Activated CD4-positive, CD25-positive, alpha-beta regulatory T cell treated with anti-CD3 and anti-CD28 coated beads, Interleukin-2, amount 50 U/mL, for 72 hours (primary cell): ENCODE data around the gene ATXN7L1.
"Not testable (repeated sequence)": the region's sequence is repeated elsewhere in the genome, so short reads cannot be mapped to it uniquely, and the experiment has no call there.

Experiments
- DNase-seq: peaks from one replicate; pipeline ENCODE4 v3.0.0; 2021

ATXN7L1 gene

DNA sequence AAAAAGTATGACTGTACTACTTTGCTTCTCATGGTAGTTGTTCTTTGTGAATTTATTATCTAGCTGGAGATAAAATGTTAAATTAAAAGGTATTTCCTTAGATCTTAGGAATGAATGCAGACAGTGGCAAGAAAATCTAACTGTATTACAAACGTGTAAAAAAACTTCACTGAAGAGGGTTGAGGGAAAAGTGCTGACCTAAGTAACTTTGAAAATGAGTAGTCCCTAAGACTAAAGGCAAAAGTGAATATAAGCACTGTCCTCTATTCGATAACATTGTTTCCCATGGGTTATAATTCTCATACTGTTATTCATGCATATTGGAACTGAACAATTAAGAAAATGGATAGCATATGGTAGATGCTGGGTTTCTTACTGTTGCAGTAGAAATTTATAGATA, 148.4 kb downstream of the ATXN7L1 start:
- DNase-seq = no peak

GRCh38 chr7:105724688-105725087, 151.7 kb downstream of the ATXN7L1 start:
- DNase-seq = no peak

DNA sequence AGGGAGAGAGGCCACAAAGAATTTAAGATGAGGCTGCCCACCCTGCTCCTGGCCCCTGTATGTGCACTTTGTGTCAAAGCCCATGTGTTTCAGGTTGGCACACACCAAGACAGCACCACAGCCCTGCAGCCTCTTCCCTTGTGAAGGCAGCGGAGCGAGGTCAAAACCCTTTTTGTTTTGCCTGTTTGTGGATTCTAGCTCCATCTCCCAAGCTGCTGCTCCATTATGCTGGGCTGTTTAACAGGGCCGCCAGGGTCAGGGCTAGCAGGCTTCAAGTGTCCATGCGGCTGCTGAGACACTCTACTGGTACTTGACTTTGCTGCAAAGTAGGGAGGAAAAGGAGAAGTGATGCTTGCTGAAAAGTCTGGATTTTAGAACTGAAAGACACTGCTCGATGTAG, 152.8 kb downstream of the ATXN7L1 start:
- no peak for DNase-seq

DNA sequence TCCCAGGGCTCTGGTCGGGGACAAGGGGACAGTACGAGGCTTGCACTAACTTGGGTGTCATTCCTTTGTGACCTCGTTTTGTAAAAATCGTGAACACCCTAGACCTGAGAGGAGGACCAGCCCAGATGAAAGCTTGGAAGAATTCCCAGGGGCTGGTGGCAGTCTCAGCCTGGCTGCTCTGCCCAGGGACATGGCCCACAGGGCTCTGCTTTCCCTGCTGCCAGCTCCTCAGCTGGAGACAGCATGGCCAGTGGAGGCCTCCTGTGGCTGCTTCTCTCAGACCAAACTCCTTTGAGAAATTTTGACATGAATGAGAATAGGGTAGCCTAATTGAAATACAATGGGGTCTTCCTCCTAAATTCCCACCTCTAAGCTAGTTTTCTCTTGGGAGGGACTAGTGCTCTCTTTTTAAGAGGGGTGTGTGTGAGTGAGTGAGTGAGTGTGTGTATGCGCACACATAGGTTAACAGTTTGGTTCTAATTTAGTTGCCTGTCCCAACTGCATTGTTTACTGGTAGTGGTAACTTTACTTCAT, 154.8 kb downstream of the ATXN7L1 start:
- DNase-seq = no peak

- no peak for DNase-seq
Observed at GRCh38 chr7:105719919-105720318, 156.5 kb downstream of the ATXN7L1 start.

GRCh38 chr7:105719395-105719794, 157.0 kb downstream of the ATXN7L1 start:
- DNase-seq = no peak

- DNase-seq = no peak
Observed at GRCh38 chr7:105718511-105718925, 157.9 kb downstream of the ATXN7L1 start.

DNA sequence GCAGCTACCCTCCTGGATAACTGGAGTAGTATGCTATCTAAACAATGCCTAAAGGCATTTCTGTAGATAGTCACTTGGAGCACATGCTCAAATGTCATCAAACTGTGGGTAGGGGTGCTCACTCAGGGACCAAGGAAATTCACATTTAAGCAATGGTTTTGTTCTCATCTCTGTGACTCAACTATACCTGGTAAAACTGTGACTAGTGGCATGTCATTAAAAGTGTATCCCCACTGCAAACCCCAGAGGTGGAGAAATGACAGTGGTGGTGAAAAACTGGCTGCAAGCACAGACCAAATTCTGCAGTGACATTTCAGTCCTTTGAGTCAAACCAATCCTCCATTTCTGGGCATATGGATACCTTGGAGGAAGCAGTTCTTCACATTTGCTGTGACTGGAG, 160.9 kb downstream of the ATXN7L1 start:
- DNase-seq = no peak

DNA sequence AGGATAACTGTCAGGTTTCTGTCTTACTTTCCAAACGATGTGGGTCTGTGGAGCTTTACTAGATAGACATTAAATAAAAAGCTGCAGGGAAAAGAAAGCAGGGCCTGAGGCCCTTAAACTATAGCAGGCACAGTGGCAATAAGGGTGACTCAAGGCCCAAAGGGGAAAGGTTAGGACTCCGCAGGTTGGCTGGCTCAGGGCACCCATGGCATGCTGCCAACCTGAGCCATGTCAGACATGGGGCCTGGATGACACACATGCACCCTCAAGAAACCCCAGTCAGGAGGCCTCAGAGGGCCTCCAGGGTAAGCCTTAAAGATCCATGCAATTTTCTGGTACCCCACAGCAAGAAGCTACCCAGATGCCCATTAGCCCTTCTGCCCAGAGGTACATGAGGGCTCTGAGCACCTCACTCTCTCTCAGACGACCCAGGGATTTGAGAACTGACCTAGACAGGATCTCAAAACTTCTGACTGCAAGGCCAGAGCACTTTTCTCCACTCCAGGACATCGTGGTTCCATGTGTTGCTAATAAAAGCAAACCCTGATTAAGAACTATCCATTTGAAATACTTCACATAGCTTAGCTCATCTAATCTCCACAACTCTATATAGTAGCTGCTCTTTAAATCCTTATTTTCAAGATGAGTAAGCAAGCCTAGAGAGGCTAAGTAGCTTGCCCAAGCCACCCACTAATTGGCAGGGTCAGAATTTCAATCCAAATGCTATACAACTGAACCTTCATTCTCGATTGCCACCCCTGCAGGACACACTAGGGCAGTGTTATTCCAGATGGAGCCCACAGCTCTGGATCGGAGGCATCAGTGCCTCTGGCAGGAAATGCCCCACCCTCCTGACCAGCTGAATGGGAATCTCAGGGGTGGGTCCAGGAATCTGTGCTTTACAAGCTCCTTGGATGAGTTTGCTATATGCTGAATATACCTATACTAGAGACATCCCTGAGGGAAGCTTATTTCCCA, 162.6 kb downstream of the ATXN7L1 start:
- no peak for DNase-seq

- DNase-seq = no peak
Observed at GRCh38 chr7:105712877-105713276, 163.5 kb downstream of the ATXN7L1 start.

DNA sequence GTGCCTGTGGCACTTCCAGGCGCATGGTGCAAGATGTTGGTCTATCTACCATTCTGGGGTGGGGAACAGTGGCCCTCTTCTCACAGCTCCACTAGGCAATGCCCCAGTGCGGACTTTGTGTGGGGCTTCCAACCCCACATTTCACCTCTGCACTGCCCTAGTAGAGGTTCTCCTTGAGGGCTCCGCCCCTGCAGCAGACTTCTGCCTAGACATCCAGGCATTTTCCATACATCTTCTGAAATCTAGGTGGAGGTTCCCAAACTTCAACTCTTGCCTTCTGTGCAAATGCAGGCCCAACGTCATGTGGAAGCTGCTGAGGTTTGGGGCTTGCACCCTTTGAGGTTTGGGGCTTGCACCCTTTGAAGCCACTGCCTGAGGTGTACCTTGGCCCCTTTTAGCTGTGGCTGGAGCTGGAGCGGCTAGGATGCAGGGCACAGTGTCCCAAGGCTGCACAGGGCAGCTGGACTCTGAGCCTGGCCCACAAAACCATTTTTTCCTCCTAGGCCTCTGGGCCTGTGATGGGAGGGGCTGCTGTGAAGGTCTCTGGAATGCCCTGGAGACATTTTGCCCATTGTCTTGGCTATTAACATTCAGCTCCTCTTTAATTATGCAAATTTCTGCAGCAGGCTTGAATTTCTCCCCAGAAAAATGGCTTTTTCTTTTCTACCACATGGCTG, 164.5 kb downstream of the ATXN7L1 start:
- DNase-seq = no peak

- DNase-seq = not testable (repeated sequence)
Observed at GRCh38 chr7:105710720-105711119, 165.7 kb downstream of the ATXN7L1 start.

- DNase-seq = no peak
Observed at GRCh38 chr7:105708763-105709080, 167.7 kb downstream of the ATXN7L1 start.

DNA sequence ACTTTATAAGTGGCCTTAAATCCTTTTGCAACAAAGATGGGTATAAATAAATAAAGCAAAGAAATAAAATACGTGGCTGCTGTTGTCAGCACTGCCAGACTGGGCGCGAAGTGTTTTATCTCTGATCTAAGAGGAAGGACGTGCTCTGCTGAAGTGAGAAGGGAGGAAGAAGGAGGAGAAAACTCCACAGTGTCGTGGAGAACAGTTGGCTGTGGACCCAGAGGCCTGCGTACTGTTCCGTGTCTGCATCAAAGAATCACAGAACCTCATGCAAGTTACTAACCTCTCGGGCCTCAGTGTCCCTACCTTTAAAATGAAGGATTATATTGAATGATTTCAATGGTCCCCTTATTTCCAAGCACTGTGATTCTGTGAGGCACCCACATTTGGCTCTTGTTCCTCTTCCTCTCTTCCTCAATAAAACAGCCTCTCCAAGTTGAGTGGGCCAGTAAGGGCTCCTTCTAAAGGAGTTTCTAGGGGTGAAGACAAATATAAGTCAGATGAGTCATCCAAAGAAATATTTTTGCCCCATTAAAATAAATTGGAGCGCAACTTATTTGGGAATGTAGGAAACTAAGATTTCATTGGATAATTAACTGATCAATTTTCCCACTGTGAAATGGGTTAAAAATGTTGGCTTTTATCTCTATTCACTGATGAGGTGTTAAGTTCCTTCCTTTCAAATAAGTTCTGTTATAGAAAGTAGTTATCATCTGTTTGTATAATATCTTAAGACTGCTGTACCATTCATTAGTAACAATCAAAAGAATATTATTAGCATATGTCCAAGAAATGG, 168.2 kb downstream of the ATXN7L1 start:
- DNase-seq = no peak

GRCh38 chr7:105707381-105707780, 169.0 kb downstream of the ATXN7L1 start:
- no peak for DNase-seq

GRCh38 chr7:105705427-105705826, 171.0 kb downstream of the ATXN7L1 start:
- DNase-seq = no peak

DNA sequence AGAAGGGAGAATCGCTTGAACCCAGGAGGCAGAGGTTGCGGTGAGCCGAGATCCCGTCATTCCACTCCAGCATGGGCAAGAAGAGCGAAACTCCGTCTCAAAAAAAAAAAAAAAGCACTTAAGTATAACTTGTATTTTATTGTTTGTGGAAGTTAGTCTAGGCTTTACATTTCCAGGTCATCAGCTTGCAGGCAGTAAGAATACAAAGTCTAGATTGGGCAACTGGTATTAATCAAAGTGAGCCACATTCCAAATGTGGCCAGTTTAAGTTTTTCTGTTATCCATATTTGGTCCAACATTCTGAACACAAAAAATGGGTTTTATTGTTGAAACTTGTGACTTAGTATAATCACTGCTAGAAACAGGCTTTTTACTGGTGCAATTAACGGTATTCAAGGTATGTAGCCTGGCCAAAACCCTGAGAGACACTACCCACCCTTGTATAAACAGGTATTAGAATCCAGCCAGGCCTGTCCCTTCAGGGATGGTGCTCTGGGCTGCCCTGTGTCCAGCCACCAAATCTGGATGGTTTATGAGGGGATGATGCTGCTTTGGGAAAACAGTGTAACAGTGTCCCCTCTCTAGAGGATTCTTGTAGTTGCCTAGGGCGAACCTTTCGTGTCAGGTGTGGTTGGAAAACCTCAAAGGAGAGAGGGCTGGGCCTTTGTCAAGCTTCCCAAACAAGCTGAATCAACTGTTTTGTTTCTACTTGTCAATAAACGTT, 173.0 kb downstream of the ATXN7L1 start:
- DNase-seq = no peak

GRCh38 chr7:105699568-105700236, 176.7 kb downstream of the ATXN7L1 start:
- DNase-seq = no peak

GRCh38 chr7:105698531-105698930, 177.9 kb downstream of the ATXN7L1 start:
- DNase-seq = no peak

DNA sequence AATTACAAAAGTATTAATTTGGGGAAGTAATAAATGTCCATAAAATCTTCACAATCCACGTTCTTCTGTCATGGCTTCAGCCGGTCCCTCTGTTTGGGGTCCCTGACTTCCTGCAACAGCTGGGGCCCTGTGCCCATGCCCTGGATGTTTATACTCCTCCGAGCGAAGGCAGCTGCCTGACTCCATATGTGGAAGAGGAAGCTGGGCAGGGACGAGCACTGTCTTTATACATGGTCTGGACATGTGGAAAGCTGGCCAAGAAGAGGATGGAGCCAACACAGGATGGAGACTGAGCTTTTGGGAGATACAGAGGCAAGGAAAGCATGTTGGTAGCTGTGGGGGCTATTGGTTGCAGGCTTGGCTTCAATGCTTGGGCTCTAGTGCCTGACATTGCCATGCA, 178.6 kb downstream of the ATXN7L1 start:
- no peak for DNase-seq

DNA sequence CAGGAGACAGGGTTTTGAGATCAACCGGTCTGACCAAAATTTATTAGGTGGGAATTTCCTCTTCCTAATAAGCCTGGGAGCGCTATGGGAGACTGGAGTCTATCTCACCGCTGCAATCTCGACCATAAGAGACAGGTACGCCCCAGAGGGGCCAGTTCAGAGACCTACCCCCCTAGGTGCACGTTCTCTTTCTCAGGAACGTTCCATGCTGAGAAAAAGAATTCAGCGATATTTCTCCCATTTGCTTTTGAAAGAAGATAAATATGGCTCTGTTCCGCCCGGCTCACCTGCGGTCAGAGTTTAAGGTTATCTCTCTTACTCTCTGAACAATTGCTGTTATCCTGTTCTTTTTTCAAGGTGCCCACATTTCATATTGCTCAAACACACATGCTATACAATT, 179.2 kb downstream of the ATXN7L1 start:
- not testable (repeated sequence) for DNase-seq

GRCh38 chr7:105693576-105693975, 182.8 kb downstream of the ATXN7L1 start:
- no peak for DNase-seq
